ENCODE data around the gene ARRDC1.

The ARRDC1 gene

DNA sequence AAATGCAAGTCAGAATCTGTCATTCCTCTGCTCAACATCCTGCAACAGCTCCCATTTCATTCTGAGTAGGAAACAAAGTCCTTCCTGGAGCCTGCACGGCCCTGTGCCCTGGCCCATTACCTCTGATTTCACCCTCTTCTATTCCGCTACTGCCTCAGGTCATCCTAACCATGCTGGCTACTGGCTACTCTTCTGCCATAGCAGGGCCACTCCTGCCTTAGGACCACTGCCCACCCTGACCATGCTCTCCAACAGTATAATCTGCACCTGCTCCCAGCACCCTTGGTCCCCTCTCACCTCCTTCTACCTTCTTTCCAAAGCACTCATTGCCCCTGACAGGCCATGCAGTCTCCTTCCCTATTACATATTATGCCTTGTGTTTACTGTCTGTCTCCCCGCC, 34.9 kb upstream of the ARRDC1 start:
- TF ChIP-seq Cebpa-rat (IDR thresholded peaks at IDR 0.05), result no peak
- H4K20me1 ChIP-seq, result peaks cover 5 to 62% (median 28%) of the 10 kb centered on the region in 11 experiments; a peak in 19 of 22 replicates
- H3K9ac ChIP-seq, result no peak overlapping the region
- H3K27me3 ChIP-seq, result no peaks in the 10 kb centered on the region
- peaks cover 44 to 62% (median 53%) of the 10 kb centered on the region in 11 experiments for H3K36me3 ChIP-seq
- H3K27ac ChIP-seq, result no peak overlapping the region
- H3K4me2 ChIP-seq, result no peak overlapping the region
- H3K9me3 ChIP-seq (replicated peaks in 1 of 11), result peaks cover 0 to 8% (median 0%) of the 10 kb centered on the region in 11 experiments; a peak in 3 of 22 replicates
- peaks cover 11 to 17% (median 13%) of the 10 kb centered on the region in 10 experiments for H3K4me1 ChIP-seq
- no peak overlapping the region for H3K4me3 ChIP-seq

- H3K4me1 ChIP-seq, result peaks cover 33 to 41% (median 36%) of the 10 kb centered on the region in 10 experiments
- no peaks in the 10 kb centered on the region for H3K9me3 ChIP-seq (replicated peaks in 1 of 11)
- no peaks in the 10 kb centered on the region for H3K27me3 ChIP-seq
- peaks cover 11 to 82% (median 52%) of the 10 kb centered on the region in 11 experiments; a peak in 20 of 22 replicates for H4K20me1 ChIP-seq
- TF ChIP-seq Cebpa-rat (IDR thresholded peaks at IDR 0.05), result no peak
- no peak overlapping the region for H3K4me3 ChIP-seq
- peaks cover 46 to 75% (median 69%) of the 10 kb centered on the region in 11 experiments for H3K36me3 ChIP-seq
- H3K9ac ChIP-seq, result peak overlapping the region in 2 of 11 experiments; percentile 31 to 86; a peak in 1 of 22 replicates
- no peak overlapping the region for H3K4me2 ChIP-seq
- H3K27ac ChIP-seq, result no peak overlapping the region
Measured at GRCh38 chr9:137574192-137574591, 31.3 kb upstream of the ARRDC1 start.

- peak overlapping the region in 10 of 11 experiments; percentile 19 to 99 (median 38); a peak in 14 of 22 replicates for H3K9ac ChIP-seq
- peaks cover 43 to 78% (median 68%) of the 10 kb centered on the region in 11 experiments for H3K36me3 ChIP-seq
- TF ChIP-seq Cebpa-rat (IDR thresholded peaks at IDR 0.05), result no peak
- H3K27ac ChIP-seq, result peak overlapping the region in 7 of 11 experiments; percentile 8 to 57 (median 38); a peak in 8 of 22 replicates
- peaks cover 11 to 86% (median 52%) of the 10 kb centered on the region in 11 experiments; a peak in 20 of 22 replicates for H4K20me1 ChIP-seq
- peaks cover 36 to 43% (median 37%) of the 10 kb centered on the region in 10 experiments for H3K4me1 ChIP-seq
- H3K27me3 ChIP-seq, result no peaks in the 10 kb centered on the region
- no peaks in the 10 kb centered on the region for H3K9me3 ChIP-seq (replicated peaks in 1 of 11)
- peak overlapping the region in 1 of 10 experiments; percentile 4; a peak in 1 of 20 replicates for H3K4me3 ChIP-seq
- peak overlapping the region; percentile 88 to 99 (median 98); a peak in 21 of 22 replicates for H3K4me2 ChIP-seq
Measured at GRCh38 chr9:137575364-137575715, 30.1 kb upstream of the ARRDC1 start.

DNA sequence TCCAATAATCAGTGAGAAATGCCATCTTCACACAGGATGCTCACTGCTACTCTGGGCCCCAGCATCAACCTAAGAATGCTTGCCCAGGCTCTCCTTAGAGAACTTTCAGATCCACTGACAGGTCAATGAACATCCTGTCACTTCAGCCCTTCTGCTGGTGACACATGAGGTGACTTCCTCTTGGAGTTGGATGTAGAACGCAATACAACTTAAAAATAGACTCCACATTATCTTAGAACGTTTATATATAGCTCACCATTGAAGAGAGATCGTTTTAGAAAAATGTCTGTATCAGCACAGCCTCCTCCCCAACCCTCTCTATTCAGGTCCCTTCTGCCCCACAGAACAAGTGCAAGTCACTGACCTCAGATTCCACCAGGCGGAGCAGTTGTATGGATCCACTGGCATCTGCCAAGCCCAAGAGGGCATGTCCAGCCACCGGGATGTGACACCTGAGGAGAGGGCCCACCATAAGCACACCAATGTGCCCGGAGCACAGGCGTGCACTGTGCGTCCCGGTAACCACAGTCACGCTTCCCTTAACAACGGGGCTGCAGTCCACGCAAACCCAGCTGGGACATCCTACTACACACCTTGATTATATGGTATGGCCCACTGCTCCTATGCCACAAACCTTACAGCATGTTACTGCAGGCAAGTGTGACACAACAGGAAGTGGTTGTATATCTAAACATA, 29.6 kb upstream of the ARRDC1 start:
- no peaks in the 10 kb centered on the region for H3K9me3 ChIP-seq (replicated peaks in 1 of 11)
- H3K4me3 ChIP-seq, result peak overlapping the region in 3 of 10 experiments; percentile 4 to 99 (median 10); a peak in 5 of 20 replicates
- peak overlapping the region; percentile 13 to 99 (median 37); a peak in 16 of 22 replicates for H3K9ac ChIP-seq
- H3K27ac ChIP-seq, result peak overlapping the region in 8 of 11 experiments; percentile 13 to 57 (median 39); a peak in 11 of 22 replicates
- no peaks in the 10 kb centered on the region for H3K27me3 ChIP-seq
- H3K4me1 ChIP-seq, result peaks cover 36 to 43% (median 37%) of the 10 kb centered on the region in 10 experiments
- peaks cover 40 to 78% (median 67%) of the 10 kb centered on the region in 11 experiments for H3K36me3 ChIP-seq
- peaks cover 11 to 86% (median 52%) of the 10 kb centered on the region in 11 experiments; a peak in 20 of 22 replicates for H4K20me1 ChIP-seq
- H3K4me2 ChIP-seq, result peak overlapping the region; percentile 88 to 99 (median 98)
- TF ChIP-seq Cebpa-rat (IDR thresholded peaks at IDR 0.05), result no peak

- Histone ChIP-seq H3K36me3 (peaks cover 50 to 79% (median 69%) of the 10 kb centered on the region in 11 experiments), H3K9ac (peak within 1 kb of the TSS; percentile 86 to 99 (median 92)), H3K27me3 (no peaks in the 10 kb centered on the region), H4K20me1 (peaks cover 11 to 92% (median 74%) of the 10 kb centered on the region in 11 experiments; a peak in 20 of 22 replicates), H3K4me2 (peak within 1 kb of the TSS; percentile 88 to 99 (median 98)), H3K4me3 (peak within 1 kb of the TSS; percentile 73 to 99 (median 99)), H3K9me3 (replicated peaks in 1 of 11) (no peaks in the 10 kb centered on the region), H3K4me1 (peaks cover 36 to 43% (median 37%) of the 10 kb centered on the region in 10 experiments), H3K27ac (peak within 1 kb of the TSS; percentile 33 to 91 (median 86); a peak in 21 of 22 replicates)
- no peak for TF ChIP-seq Cebpa-rat (IDR thresholded peaks at IDR 0.05)
Measured at GRCh38 chr9:137578518-137579258, 26.8 kb upstream of the ARRDC1 start, which contains the start of gene DPH7. TSS of gene DPH7 (minus strand) at chr9:137578925. CDS start at chr9:137578777, 148 bp downstream.

- H3K9ac ChIP-seq, result peak overlapping the region in 10 of 11 experiments; percentile 86 to 99 (median 92); a peak in 16 of 22 replicates
- TF ChIP-seq Cebpa-rat (IDR thresholded peaks at IDR 0.05), result no peak
- H3K4me1 ChIP-seq, result peaks cover 36 to 43% (median 37%) of the 10 kb centered on the region in 10 experiments
- H3K9me3 ChIP-seq (replicated peaks in 1 of 11), result no peaks in the 10 kb centered on the region
- peaks cover 49 to 79% (median 69%) of the 10 kb centered on the region in 11 experiments for H3K36me3 ChIP-seq
- no peaks in the 10 kb centered on the region for H3K27me3 ChIP-seq
- peaks cover 11 to 92% (median 74%) of the 10 kb centered on the region in 11 experiments; a peak in 20 of 22 replicates for H4K20me1 ChIP-seq
- peak overlapping the region in 9 of 10 experiments; percentile 73 to 99 (median 99); a peak in 7 of 20 replicates for H3K4me3 ChIP-seq
- peak overlapping the region; percentile 48 to 99 (median 76); a peak in 21 of 22 replicates for H3K4me2 ChIP-seq
- peak overlapping the region in 6 of 11 experiments; percentile 1 to 90 (median 84); a peak in 4 of 22 replicates for H3K27ac ChIP-seq
Measured at GRCh38 chr9:137579259-137579604, 26.3 kb upstream of the ARRDC1 start.

DNA sequence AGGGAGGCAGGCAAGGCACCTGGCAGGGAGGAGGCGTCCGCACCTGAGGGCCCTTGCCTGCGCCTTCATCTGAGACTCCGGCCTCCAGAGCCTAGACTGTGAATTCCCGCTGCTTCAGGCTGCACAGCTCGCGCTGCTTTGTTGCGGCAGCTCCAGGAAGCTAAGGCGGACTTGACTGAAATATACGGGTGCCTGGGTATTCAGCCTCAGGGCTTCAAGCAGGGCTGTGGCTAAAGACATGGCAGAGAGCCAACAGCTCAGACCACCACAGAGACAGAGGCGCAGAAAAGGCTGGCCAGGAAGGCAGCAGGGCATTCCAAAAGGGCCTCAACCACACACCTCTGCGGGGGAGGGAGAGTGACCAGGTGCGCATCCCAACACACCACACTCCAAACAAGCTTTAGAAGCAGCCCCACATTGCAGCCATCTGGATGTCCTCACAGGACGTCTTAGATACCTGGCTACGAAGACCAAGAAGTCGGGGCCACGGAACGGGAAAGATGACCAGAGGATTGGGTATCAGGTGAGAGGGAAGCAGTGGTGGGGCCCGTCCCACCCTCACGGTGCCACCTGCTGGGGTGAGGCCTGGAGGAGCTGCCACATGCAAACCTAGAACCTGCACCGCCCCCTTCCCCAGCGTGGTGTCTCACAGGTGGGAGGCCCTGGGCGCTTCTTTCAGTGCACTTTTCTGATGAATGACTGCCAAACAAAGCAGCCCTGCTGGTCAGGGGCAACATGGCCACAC, 25.1 kb upstream of the ARRDC1 start:
- Histone ChIP-seq H3K9ac (peak overlapping the region in 2 of 11 experiments; percentile 11 to 13; a peak in 4 of 22 replicates), H3K27me3 (no peaks in the 10 kb centered on the region), H4K20me1 (peaks cover 8 to 92% (median 74%) of the 10 kb centered on the region in 11 experiments; a peak in 20 of 22 replicates), H3K4me2 (no peak overlapping the region), H3K4me3 (no peak overlapping the region), H3K9me3 (replicated peaks in 1 of 11) (no peaks in the 10 kb centered on the region), H3K4me1 (peaks cover 27 to 33% (median 32%) of the 10 kb centered on the region in 10 experiments), H3K27ac (no peak overlapping the region), H3K36me3 (peaks cover 46 to 79% (median 69%) of the 10 kb centered on the region in 11 experiments)
- TF ChIP-seq Cebpa-rat (IDR thresholded peaks at IDR 0.05), result no peak

- Histone ChIP-seq H3K4me3 (no peak overlapping the region), H3K9ac (peak overlapping the region in 3 of 11 experiments; percentile 4 to 33 (median 9); a peak in 4 of 22 replicates), H3K36me3 (peaks cover 47 to 79% (median 69%) of the 10 kb centered on the region in 11 experiments), H3K27ac (no peak overlapping the region), H4K20me1 (peaks cover 3 to 92% (median 74%) of the 10 kb centered on the region in 11 experiments; a peak in 20 of 22 replicates), H3K27me3 (no peaks in the 10 kb centered on the region), H3K4me1 (peaks cover 21 to 27% (median 26%) of the 10 kb centered on the region in 10 experiments), H3K4me2 (no peak overlapping the region), H3K9me3 (replicated peaks in 1 of 11) (no peaks in the 10 kb centered on the region)
- no peak for TF ChIP-seq Cebpa-rat (IDR thresholded peaks at IDR 0.05)
Measured at GRCh38 chr9:137580954-137581322, 24.5 kb upstream of the ARRDC1 start.
